ENCODE results near the gene USP48.

- TF ChIP-seq POLR2A (IDR thresholded peaks at IDR 0.05; ENCODE audit: control extremely low read depth in 1 of 2, low read depth in 2 of 2, low read length in 2 of 2) (no peak), CTCF (IDR thresholded peaks at IDR 0.05; ENCODE audit: control extremely low read depth in 1 of 3, insufficient read depth in 1 of 3, low read depth in 1 of 3, low read length in 3 of 3) (no peak), CEBPB (IDR thresholded peaks at IDR 0.05; ENCODE audit: low read depth, low read length) (no peak), EZH2 (IDR thresholded peaks at IDR 0.05; ENCODE audit: low read depth, low read length, severe bottlenecking) (no peak), SP1 (IDR thresholded peaks at IDR 0.05; ENCODE audit: low read depth, low read length) (no peak), MAFK (IDR thresholded peaks at IDR 0.05; ENCODE audit: low read depth, low read length) (no peak), JUN (IDR thresholded peaks at IDR 0.05; ENCODE audit: low read depth, low read length) (no peak), FOSL1 (IDR thresholded peaks at IDR 0.05; ENCODE audit: insufficient read depth, low read depth, low read length) (no peak), EP300 (IDR thresholded peaks at IDR 0.05; ENCODE audit: borderline replicate concordance in 1 of 2, low read depth in 2 of 2, low read length in 2 of 2) (no peak)
- TF ChIP-seq, protein P1, sequence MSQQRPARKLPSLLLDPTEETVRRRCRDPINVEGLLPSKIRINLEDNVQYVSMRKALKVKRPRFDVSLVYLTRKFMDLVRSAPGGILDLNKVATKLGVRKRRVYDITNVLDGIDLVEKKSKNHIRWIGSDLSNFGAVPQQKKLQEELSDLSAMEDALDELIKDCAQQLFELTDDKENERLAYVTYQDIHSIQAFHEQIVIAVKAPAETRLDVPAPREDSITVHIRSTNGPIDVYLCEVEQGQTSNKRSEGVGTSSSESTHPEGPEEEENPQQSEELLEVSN (IDR thresholded peaks at IDR 0.05): no peak
These were observed 148.8 kb downstream of the USP48 start for GRCh38 chr1:21633992-21634805.
